Suppressor macrophage (primary cell): Measurements from ENCODE around the gene NCOA1.
"Not testable (repeated sequence)": the region's sequence is repeated elsewhere in the genome, so short reads cannot be mapped to it uniquely, and the experiment has no call there.

Source experiments
- DNase-seq, 4 experiments: peaks; one replicate each; pipeline ENCODE4 v3.0.0-alpha.2; 2020 to 2022

The NCOA1 gene

GRCh38 chr2:24638568-24638967, 147.5 kb downstream of the NCOA1 start:
- no peak for DNase-seq

- no peak for DNase-seq
Observed at GRCh38 chr2:24642351-24642750, 151.3 kb downstream of the NCOA1 start.

GRCh38 chr2:24643051-24643450, 152.0 kb downstream of the NCOA1 start:
- no peak for DNase-seq

- no peak for DNase-seq
Observed at GRCh38 chr2:24644032-24644431, 153.0 kb downstream of the NCOA1 start.

- no peak for DNase-seq
Observed at GRCh38 chr2:24650997-24651642, 160.1 kb downstream of the NCOA1 start.

GRCh38 chr2:24651643-24652003, 160.6 kb downstream of the NCOA1 start:
- no peak for DNase-seq

- DNase-seq = peak; percentile 13 to 64 (median 44)
Observed at GRCh38 chr2:24652265-24653182, 161.5 kb downstream of the NCOA1 start.

GRCh38 chr2:24657818-24658217, 166.8 kb downstream of the NCOA1 start:
- no peak for DNase-seq

- peak in 1 of 4 experiments; percentile 33 for DNase-seq
Observed at GRCh38 chr2:24658531-24659202, 167.6 kb downstream of the NCOA1 start.

GRCh38 chr2:24659862-24660261, 168.8 kb downstream of the NCOA1 start:
- DNase-seq = no peak

- DNase-seq = no peak
Observed at GRCh38 chr2:24667542-24667941, 176.5 kb downstream of the NCOA1 start.

- DNase-seq = no peak
Observed at GRCh38 chr2:24671230-24671629, 180.2 kb downstream of the NCOA1 start.

- DNase-seq = no peak
Observed at GRCh38 chr2:24672589-24672988, 181.5 kb downstream of the NCOA1 start.

- no peak for DNase-seq
Observed at GRCh38 chr2:24675338-24675737, 184.3 kb downstream of the NCOA1 start.

GRCh38 chr2:24676493-24676892, 185.4 kb downstream of the NCOA1 start:
- DNase-seq = no peak

GRCh38 chr2:24678066-24678465, 187.0 kb downstream of the NCOA1 start:
- not testable (repeated sequence) for DNase-seq

GRCh38 chr2:24680196-24680595, 189.1 kb downstream of the NCOA1 start:
- DNase-seq = peak in 1 of 4 experiments; percentile 27

GRCh38 chr2:24682304-24682703, 191.2 kb downstream of the NCOA1 start:
- DNase-seq = no peak

- no peak for DNase-seq
Observed at GRCh38 chr2:24683408-24683807, 192.4 kb downstream of the NCOA1 start.

- DNase-seq = no peak
Observed at GRCh38 chr2:24690524-24690923, 199.5 kb downstream of the NCOA1 start.

GRCh38 chr2:24691806-24692205, 200.8 kb downstream of the NCOA1 start:
- DNase-seq = no peak

- DNase-seq = no peak
Observed at GRCh38 chr2:24697792-24698191, 206.7 kb downstream of the NCOA1 start.

GRCh38 chr2:24702800-24703199, 211.7 kb downstream of the NCOA1 start:
- no peak for DNase-seq
